Mesenchymal stem cell (in vitro differentiated cells and primary cell): ENCODE results near the gene TMEM50B.

Experiments used
- DNase-seq: peaks from one replicate; pipeline ENCODE4 v3.0.0-alpha.2; 2013
- H2AFZ ChIP-seq: one replicate; pipeline ENCODE4 v1.6.1; 2013; ENCODE audit warnings: low read depth, mild to moderate bottlenecking, control low read depth, inconsistent platforms, low read length, moderate library complexity
- H2AK5ac ChIP-seq: 2 replicates; pipeline ENCODE4 v1.6.1; 2013; ENCODE audit warnings: low read length, moderate library complexity, mild to moderate bottlenecking, inconsistent platforms; ENCODE audit not compliant: severe bottlenecking
- H2BK120ac ChIP-seq: one replicate; pipeline ENCODE4 v1.6.1; 2013; ENCODE audit warnings: low read depth, mild to moderate bottlenecking, inconsistent platforms, low read length, moderate library complexity
- H2BK12ac ChIP-seq, 2 experiments: one replicate each; pipeline ENCODE4 v1.6.1; 2013; ENCODE audit warnings: inconsistent platforms in 2 of 2, low read length in 2 of 2, mild to moderate bottlenecking in 2 of 2, moderate library complexity in 2 of 2, control low read depth in 1 of 2
- H2BK15ac ChIP-seq: one replicate; pipeline ENCODE4 v1.6.1; 2013; ENCODE audit warnings: mild to moderate bottlenecking, low read depth, inconsistent platforms; ENCODE audit not compliant: poor library complexity, severe bottlenecking
- H2BK5ac ChIP-seq: 2 replicates; pipeline ENCODE4 v1.6.1; 2013; ENCODE audit warnings: low read depth, mild to moderate bottlenecking, low read length, control low read depth, inconsistent platforms; ENCODE audit not compliant: poor library complexity, severe bottlenecking
- H3K14ac ChIP-seq, 2 experiments: one replicate each; pipeline ENCODE4 v1.6.1; 2013; ENCODE audit warnings: inconsistent platforms in 2 of 2, low read length in 2 of 2, control low read depth in 1 of 2, mild to moderate bottlenecking in 1 of 2, moderate library complexity in 1 of 2
- H3K18ac ChIP-seq, 2 experiments: one replicate each; pipeline ENCODE4 v1.6.1; 2013; ENCODE audit warnings: inconsistent platforms in 2 of 2, low read length in 2 of 2, control low read depth in 1 of 2, low read depth in 1 of 2, mild to moderate bottlenecking in 1 of 2
- H3K23ac ChIP-seq, 2 experiments: one replicate each; pipeline ENCODE4 v1.6.1; 2013; ENCODE audit warnings: inconsistent platforms in 2 of 2, low read length in 2 of 2, mild to moderate bottlenecking in 2 of 2, moderate library complexity in 2 of 2, control low read depth in 1 of 2
- H3K27ac ChIP-seq: 2 replicates; pipeline ENCODE4 v1.5.1; 2013; ENCODE audit warnings: mild to moderate bottlenecking, moderate library complexity, low read length, control low read depth, inconsistent platforms; ENCODE audit not compliant: poor library complexity, severe bottlenecking
- H3K27me3 ChIP-seq, 2 experiments: 2 replicates each; pipeline versions ENCODE4 v1.6.1 to v1.7.0; 2013; ENCODE audit warnings: low read length in 2 of 2, mild to moderate bottlenecking in 2 of 2, moderate library complexity in 2 of 2, control low read depth in 1 of 2, inconsistent platforms in 1 of 2; ENCODE audit not compliant: control insufficient read depth in 1 of 2, insufficient read depth in 1 of 2
- H3K36me3 ChIP-seq, 2 experiments: 2 replicates each; pipeline versions ENCODE4 v1.6.1 to v1.7.0; 2013; ENCODE audit warnings: low read length in 2 of 2, control low read depth in 1 of 2, inconsistent platforms in 1 of 2, low read depth in 1 of 2, mild to moderate bottlenecking in 1 of 2; ENCODE audit not compliant: insufficient read depth in 2 of 2, control insufficient read depth in 1 of 2
- H3K4ac ChIP-seq, 2 experiments: one replicate each; pipeline ENCODE4 v1.6.1; 2013; ENCODE audit warnings: inconsistent platforms in 2 of 2, low read length in 2 of 2, mild to moderate bottlenecking in 2 of 2, moderate library complexity in 2 of 2, control low read depth in 1 of 2, low read depth in 1 of 2
- H3K4me1 ChIP-seq: 2 replicates; pipeline ENCODE4 v1.6.1; 2013; ENCODE audit warnings: low read depth, low read length, control low read depth; ENCODE audit not compliant: control insufficient read depth, insufficient read depth
- H3K4me2 ChIP-seq: 2 replicates; pipeline ENCODE4 v1.6.1; 2013; ENCODE audit warnings: low read length, mild to moderate bottlenecking, inconsistent platforms; ENCODE audit not compliant: poor library complexity, severe bottlenecking
- H3K4me3 ChIP-seq, 2 experiments: 2 replicates each; pipeline versions ENCODE4 v1.5.1 to v1.7.0; 2013; ENCODE audit warnings: low read length in 2 of 2, mild to moderate bottlenecking in 2 of 2, control low read depth in 1 of 2, low read depth in 1 of 2; ENCODE audit not compliant: insufficient read depth in 1 of 2
- H3K79me1 ChIP-seq: replicated peaks from 2 replicates; pipeline ENCODE4 v1.6.1; 2013; ENCODE audit warnings: mild to moderate bottlenecking, control low read depth, low read length, inconsistent platforms; ENCODE audit not compliant: poor library complexity, severe bottlenecking
- H3K9ac ChIP-seq: 2 replicates; pipeline ENCODE4 v1.7.0; 2013; ENCODE audit warnings: mild to moderate bottlenecking, low read length, moderate library complexity
- H3K9me3 ChIP-seq: 2 replicates; pipeline ENCODE4 v1.7.0; 2013; ENCODE audit warnings: mild to moderate bottlenecking, low read length; ENCODE audit not compliant: control insufficient read depth
- H4K8ac ChIP-seq: one replicate; pipeline ENCODE4 v1.6.1; 2013; ENCODE audit warnings: inconsistent platforms, mild to moderate bottlenecking, low read length, moderate library complexity
- H4K91ac ChIP-seq: one replicate; pipeline ENCODE4 v1.6.1; 2013; ENCODE audit warnings: mild to moderate bottlenecking, low read length, inconsistent platforms
- WGBS: methylation state at CpG from one replicate; pipeline ENCODE4 v1.1.7; 2013; ENCODE audit warnings: mixed read lengths; 5-methylcytosine and 5-hydroxymethylcytosine counted together

The TMEM50B gene

GRCh38 chr21:33403128-33403785 lies 76.5 kb downstream of the TMEM50B start, which contains the start of gene IFNGR2:
TSS of gene IFNGR2 (plus strand) at chr21:33403413. CDS start at chr21:33403544, 131 bp downstream.
- Histone ChIP-seq H3K4me3 (peak within 1 kb of the TSS; percentile 82 to 89), H3K4me1 (peaks cover 18% of the 10 kb centered on the region), H2AFZ (peak within 1 kb of the TSS; percentile 11), H3K4ac (peak within 1 kb of the TSS in 1 of 2 experiments; percentile 94), H3K36me3 (peaks cover 0 to 5% of the 10 kb centered on the region in 2 experiments), H3K14ac (peak within 1 kb of the TSS; percentile 91 to 95), H3K27me3 (no peaks in the 10 kb centered on the region), H3K23ac (peak within 1 kb of the TSS in 1 of 2 experiments; percentile 98), H2BK5ac (peak within 1 kb of the TSS; percentile 48), H3K79me1 (peaks cover 3% of the 10 kb centered on the region), H2BK120ac (peak within 1 kb of the TSS; percentile 100), H2BK12ac (peak within 1 kb of the TSS; percentile 1 to 93), H4K8ac (peak within 1 kb of the TSS; percentile 89), H2AK5ac (no peak within 1 kb of the TSS), H3K4me2 (peak within 1 kb of the TSS; percentile 84), H2BK15ac (peak within 1 kb of the TSS; percentile 99), H3K9ac (peak within 1 kb of the TSS; percentile 87), H3K18ac (peak within 1 kb of the TSS; percentile 97 to 98), H4K91ac (peak within 1 kb of the TSS; percentile 84), H3K27ac (peak within 1 kb of the TSS; percentile 58), H3K9me3 (no peaks in the 10 kb centered on the region)
- peak; percentile 46 for DNase-seq
- 2% methylated on average over 10 of the region's 89 CpGs for WGBS

GRCh38 chr21:33402001-33402979 lies 77.5 kb downstream of the TMEM50B start:
- Histone ChIP-seq H2BK120ac (peak overlapping the region; percentile 6), H2BK15ac (peak overlapping the region; percentile 87), H3K4ac (no peak overlapping the region), H3K79me1 (peaks cover 3% of the 10 kb centered on the region), H4K91ac (peak overlapping the region; percentile 34), H3K18ac (peak overlapping the region; percentile 4 to 73), H2BK12ac (peak overlapping the region in 1 of 2 experiments; percentile 1), H2AFZ (no peak overlapping the region), H4K8ac (peak overlapping the region; percentile 29), H3K4me3 (peak overlapping the region in 1 of 2 experiments; percentile 63), H3K27ac (peak overlapping the region; percentile 29), H3K4me1 (peaks cover 18% of the 10 kb centered on the region), H3K9me3 (no peaks in the 10 kb centered on the region), H3K4me2 (peak overlapping the region; percentile 76), H3K36me3 (peaks cover 0 to 4% of the 10 kb centered on the region in 2 experiments), H2BK5ac (no peak overlapping the region), H3K23ac (no peak overlapping the region), H2AK5ac (no peak overlapping the region), H3K27me3 (peaks cover 0 to 3% of the 10 kb centered on the region in 2 experiments), H3K9ac (peak overlapping the region; percentile 75), H3K14ac (peak overlapping the region in 1 of 2 experiments; percentile 48)
- peak; percentile 82 for DNase-seq
- WGBS: 66% methylated on average over 44 of the region's 45 CpGs

- no peak overlapping the region for H2AK5ac ChIP-seq
These were observed 78.2 kb downstream of the TMEM50B start for GRCh38 chr21:33401630-33401992.

More at GRCh38 chr21:33401630-33401992, 78.2 kb downstream of the TMEM50B start:
- no peaks in the 10 kb centered on the region for H3K9me3 ChIP-seq
- no peak overlapping the region for H3K4me2 ChIP-seq
- no peak overlapping the region for H2BK5ac ChIP-seq
- no peaks in the 10 kb centered on the region for H3K36me3 ChIP-seq
- peak overlapping the region in 1 of 2 experiments; percentile 32 for H3K4ac ChIP-seq
- no peak overlapping the region for H2AFZ ChIP-seq
- no peak overlapping the region for H3K9ac ChIP-seq
- peaks cover 3% of the 10 kb centered on the region for H3K79me1 ChIP-seq
- no peak overlapping the region for H4K8ac ChIP-seq
- H2BK15ac ChIP-seq: no peak overlapping the region
- no peak overlapping the region for H3K14ac ChIP-seq
- peaks cover 0 to 3% of the 10 kb centered on the region in 2 experiments for H3K27me3 ChIP-seq
- peaks cover 20% of the 10 kb centered on the region for H3K4me1 ChIP-seq
- peak; percentile 21 for DNase-seq
- H2BK12ac ChIP-seq: peak overlapping the region in 1 of 2 experiments; percentile 65
- H3K27ac ChIP-seq: no peak overlapping the region
- no peak overlapping the region for H3K4me3 ChIP-seq
- WGBS: 98% methylated on average over 5 of the region's 6 CpGs
- H3K18ac ChIP-seq: peak overlapping the region in 1 of 2 experiments; percentile 54
- no peak overlapping the region for H2BK120ac ChIP-seq
- H4K91ac ChIP-seq: no peak overlapping the region
- H3K23ac ChIP-seq: no peak overlapping the region
